Activated CD4-positive, alpha-beta T cell treated with anti-CD3 and anti-CD28 coated beads, Interleukin-2, amount 50 U/mL, for 1 hour (primary cell): Measurements from ENCODE around the gene DNAJC12.

Source experiments
- DNase-seq: peaks from one replicate; pipeline ENCODE4 v3.0.0-alpha.2; 2020

DNAJC12 gene

DNA sequence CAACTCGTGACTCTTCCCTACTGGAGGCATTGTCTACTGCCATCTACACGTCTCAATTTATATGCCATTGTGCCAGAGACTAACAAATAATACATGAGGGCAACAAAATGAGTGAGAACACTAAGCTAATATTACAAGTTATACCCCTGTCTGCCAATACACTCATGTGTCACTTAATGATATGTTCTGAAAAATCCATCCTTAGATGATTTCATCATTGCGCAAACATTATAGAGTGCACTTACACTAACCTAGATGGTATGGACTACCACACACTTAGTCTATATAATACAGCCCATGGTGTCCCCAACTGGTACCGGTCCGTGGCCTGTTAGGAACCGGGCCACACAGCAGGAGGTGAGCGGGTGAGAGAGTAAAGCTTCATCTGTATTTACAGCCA lies 77.7 kb downstream of the DNAJC12 start:
- DNase-seq: no peak
